RWPE2 (cell line): ENCODE results near the gene LRIF1.
A peak's percentile ranks its signal among the peaks of the same experiment; 100 is the strongest.
"Not testable (repeated sequence)": the region's sequence is repeated elsewhere in the genome, so short reads cannot be mapped to it uniquely, and the experiment has no call there.

Experiments used
- ATAC-seq: fragments of 200-7000 bp; cut with Tn5 transposase; 3 replicates; pipeline ENCODE4 v1.9.1; 2021; ENCODE audit warnings: low read depth
- DNase-seq: peaks from one replicate; pipeline ENCODE4 v3.0.0-alpha.2; 2020; ENCODE audit warnings: low spot score
- H3K27ac ChIP-seq: fragments of 450-650 bp; 2 replicates; pipeline ENCODE4 v1.5.1; 2017; ENCODE audit warnings: mild to moderate bottlenecking; ENCODE audit not compliant: poor library complexity, severe bottlenecking
- H3K27me3 ChIP-seq: fragments of 250-450 bp; sonication (Bioruptor Pico); 2 replicates; pipeline ENCODE4 v1.5.1; 2021; ENCODE audit warnings: mild to moderate bottlenecking, moderate library complexity; ENCODE audit not compliant: insufficient read depth, poor library complexity, severe bottlenecking
- H3K36me3 ChIP-seq: fragments of 250-450 bp; sonication (Bioruptor Pico); 2 replicates; pipeline ENCODE4 v1.5.1; 2020; ENCODE audit warnings: low read depth, mild to moderate bottlenecking, moderate library complexity
- H3K4me1 ChIP-seq: fragments of 250-450 bp; sonication (Bioruptor Pico); 2 replicates; pipeline ENCODE4 v1.5.1; 2021; ENCODE audit warnings: mild to moderate bottlenecking, moderate library complexity; ENCODE audit not compliant: insufficient read depth, poor library complexity, severe bottlenecking
- H3K4me3 ChIP-seq: fragments of 250-450 bp; sonication (Bioruptor Pico); 2 replicates; pipeline ENCODE4 v1.5.1; 2021; ENCODE audit warnings: mild to moderate bottlenecking, moderate library complexity; ENCODE audit not compliant: severe bottlenecking
- H3K9me3 ChIP-seq: fragments of 250-450 bp; sonication (Bioruptor Pico); 2 replicates; pipeline ENCODE4 v1.5.1; 2021; ENCODE audit warnings: mild to moderate bottlenecking, moderate library complexity; ENCODE audit not compliant: severe bottlenecking
- CTCF ChIP-seq: fragments of 450-650 bp; IDR thresholded peaks from one replicate; pipeline ENCODE4 v1.5.1; 2017; ENCODE audit warnings: mild to moderate bottlenecking, moderate library complexity; ENCODE audit not compliant: poor library complexity, severe bottlenecking

Gene LRIF1

DNA sequence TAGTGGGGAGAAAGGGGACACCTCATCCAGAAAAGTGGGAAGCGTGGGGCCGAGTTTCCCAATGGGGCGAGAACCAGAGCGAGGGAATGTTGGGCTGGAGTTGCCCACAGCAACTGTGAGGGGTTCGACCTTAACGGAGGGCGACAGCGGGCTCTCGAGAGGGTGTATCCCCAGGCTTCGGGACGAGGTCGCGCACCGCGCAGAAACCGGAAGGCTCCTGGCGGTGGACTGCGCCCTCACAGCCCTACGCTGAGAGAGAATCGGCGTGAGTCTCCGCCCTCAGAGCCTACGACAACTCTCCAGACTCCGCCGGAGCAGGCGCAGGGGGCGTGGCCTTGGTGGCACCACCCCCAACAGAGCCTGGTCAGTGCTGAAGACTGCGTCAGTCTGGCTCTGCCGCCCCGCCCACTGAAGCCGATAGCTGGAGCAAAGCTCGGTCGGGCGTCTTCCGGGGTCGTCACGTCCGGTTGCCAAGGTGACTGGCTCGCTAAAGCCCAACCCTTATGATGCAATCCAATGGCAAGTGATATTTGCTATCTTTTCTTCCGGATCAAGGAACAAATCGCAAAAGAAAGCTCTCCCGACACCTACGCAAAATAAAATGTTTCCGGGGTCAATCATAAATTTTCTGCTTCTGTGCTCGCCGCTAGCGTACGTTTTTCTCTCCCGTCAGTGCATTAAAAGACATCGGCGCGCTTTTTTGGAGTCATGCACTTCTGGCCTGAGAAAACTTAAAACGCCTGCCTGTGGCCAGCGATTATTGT, at the start of gene LRIF1:
Gene LRIF1 (minus strand): TSS at position 232 of the 764 bp plus-strand sequence. CDS start 234 bp downstream, outside the sequence.
- Histone ChIP-seq H3K27me3 (no peaks in the 10 kb centered on the region), H3K4me3 (peak within 1 kb of the TSS; percentile 49), H3K27ac (peak within 1 kb of the TSS; percentile 89), H3K9me3 (no peaks in the 10 kb centered on the region), H3K36me3 (peaks cover 29% of the 10 kb centered on the region), H3K4me1 (peaks cover 11% of the 10 kb centered on the region)
- TF ChIP-seq CTCF = no peak
- DNase-seq (peak; percentile 100), ATAC-seq (peak; percentile 98)

DNA sequence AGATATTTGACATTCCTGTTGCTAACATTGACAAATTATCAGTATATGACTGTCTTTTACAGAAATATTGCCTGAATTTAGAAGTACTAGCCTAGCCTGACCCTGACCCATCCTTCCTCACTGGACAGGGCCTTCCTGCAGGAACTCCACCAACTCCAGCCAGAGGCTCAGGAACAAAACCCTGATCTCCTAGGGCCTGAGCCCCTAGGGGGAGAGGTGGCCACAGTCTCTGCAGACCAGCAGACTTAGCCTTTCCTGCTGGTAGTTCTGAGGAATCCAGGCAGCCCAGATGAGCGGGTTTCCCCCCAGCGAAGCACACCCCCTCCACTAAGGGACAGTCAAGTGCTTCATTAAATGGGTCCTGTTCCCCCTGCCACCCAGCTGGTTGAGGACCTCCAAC, 44.3 kb upstream of the LRIF1 start:
- ATAC-seq (no peak), DNase-seq (no peak)
- TF ChIP-seq CTCF = no peak
- Histone ChIP-seq H3K27ac (no peak overlapping the region), H3K36me3 (no peaks in the 10 kb centered on the region), H3K4me1 (no peaks in the 10 kb centered on the region), H3K9me3 (no peaks in the 10 kb centered on the region), H3K27me3 (peaks cover 3% of the 10 kb centered on the region), H3K4me3 (no peak overlapping the region)

- Histone ChIP-seq H3K27me3 (peaks cover 3% of the 10 kb centered on the region), H3K36me3 (no peaks in the 10 kb centered on the region), H3K4me1 (no peaks in the 10 kb centered on the region), H3K9me3 (no peaks in the 10 kb centered on the region), H3K27ac (no peak overlapping the region), H3K4me3 (no peak overlapping the region)
- TF ChIP-seq CTCF = no peak
- ATAC-seq (no peak), DNase-seq (no peak)
Observed at GRCh38 chr1:111006556-111006955, 42.8 kb upstream of the LRIF1 start.

DNA sequence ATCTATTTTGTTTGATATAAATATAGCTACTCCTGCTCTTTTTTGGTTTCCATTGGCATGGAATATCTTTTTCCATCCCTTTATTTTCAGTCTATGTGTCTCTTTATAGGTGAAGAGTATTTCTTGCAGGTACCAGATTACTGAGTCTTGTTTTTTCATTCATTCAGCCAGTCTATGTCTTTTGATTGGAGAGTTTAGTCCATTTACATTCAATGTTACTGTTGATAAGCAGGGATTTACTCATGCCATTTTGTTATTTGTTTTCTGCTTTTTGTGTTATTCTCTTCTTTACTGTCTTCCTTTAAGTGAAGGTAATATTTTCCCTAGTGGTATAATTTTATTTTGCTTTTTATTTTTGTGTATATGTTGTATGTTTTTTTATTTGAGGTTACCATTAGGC, 35.9 kb upstream of the LRIF1 start:
- H3K4me3 ChIP-seq, ATAC-seq, H3K9me3 ChIP-seq: not testable (repeated sequence)

GRCh38 chr1:110992329-110992728, 28.6 kb upstream of the LRIF1 start:
- peak; percentile 57 for TF ChIP-seq CTCF
- ATAC-seq = 0 out of 3 replicates have a peak, but pooled peaks have one; percentile 29
- H3K9me3 ChIP-seq, H3K27ac ChIP-seq, H3K4me3 ChIP-seq, H3K27me3 ChIP-seq, H3K4me1 ChIP-seq, DNase-seq, H3K36me3 ChIP-seq: not testable (repeated sequence)

More for the DNA sequence above, 35.9 kb upstream of the LRIF1 start:
- H3K27me3 ChIP-seq, H3K36me3 ChIP-seq, H3K4me1 ChIP-seq, DNase-seq, H3K27ac ChIP-seq: not testable (repeated sequence)

DNA sequence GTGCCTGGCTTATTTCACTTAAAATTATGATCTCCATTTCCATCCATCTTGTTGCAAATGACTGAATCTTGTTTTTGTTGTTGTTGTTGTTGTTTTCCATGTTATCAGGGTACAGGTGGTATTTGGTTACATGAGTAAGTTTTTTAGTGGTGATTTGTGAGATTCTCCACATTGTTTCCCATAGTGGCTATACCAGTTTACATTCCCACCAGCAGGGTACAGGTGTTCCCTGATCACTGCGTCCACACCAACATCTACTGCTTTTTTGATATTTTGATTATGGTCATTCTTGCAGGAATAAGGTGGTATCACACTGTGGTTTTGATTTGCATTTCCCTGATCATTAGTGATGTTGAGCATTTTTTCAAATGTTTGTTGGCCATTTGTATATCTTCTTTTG, 27.6 kb upstream of the LRIF1 start:
- not testable (repeated sequence) for H3K27me3 ChIP-seq, H3K27ac ChIP-seq, H3K9me3 ChIP-seq, ATAC-seq, H3K4me3 ChIP-seq, H3K36me3 ChIP-seq, H3K4me1 ChIP-seq, DNase-seq
